SK-N-SH (cell line): ENCODE data around the gene C17orf75. TPM values are rescaled to one million over a fixed set of nuclear protein-coding genes. Genes with fewer than 3 reads are reported as not detected.
A peak's percentile ranks its signal among the peaks of the same experiment; 100 is the strongest.

Experiments used
- CTCF ChIA-PET: fragments of 300-600, 350-600 bp; formaldehyde crosslinking; extraction: SDS; loops from one replicate; lab custom pipeline; 2021; lab: Yijun Ruan, JAX
- POLR2A ChIA-PET: fragments of 350-600 bp; sonication (Branson Sonifier 250); formaldehyde crosslinking; extraction: SDS; loops from one replicate; lab custom pipeline; 2020; ENCODE audit warnings: antibody characterized with exemption, inconsistent platforms; lab: Yijun Ruan, JAX
- DNase-seq: peaks from one replicate; pipeline ENCODE4 v3.0.0; 2012
- H2AFZ ChIP-seq: fragments of 200-600 bp; sonication (generic); 2 replicates; pipeline ENCODE4 v1.8.1; 2016; ENCODE audit warnings: antibody characterized with exemption, mild to moderate bottlenecking, low read depth
- H3F3A ChIP-seq: fragments of 200-600 bp; sonication (generic); replicated peaks from 2 replicates; pipeline ENCODE3; 2016; ENCODE audit warnings: antibody characterized with exemption, mild to moderate bottlenecking; ENCODE audit not compliant: insufficient read depth
- H3K27ac ChIP-seq, 2 experiments: fragments of 200-500 bp in 1 of 2; fragments of 200-600 bp in 1 of 2; sonication (Bioruptor generic) in 1 of 2; sonication (generic), shearing (Covaris generic) in 1 of 2; 2 replicates each; pipeline versions ENCODE4 v1.5.1 to v1.6.1; 2014 to 2016; ENCODE audit warnings: low read depth in 2 of 2, inconsistent platforms in 1 of 2, low read length in 1 of 2, mild to moderate bottlenecking in 1 of 2, mixed read lengths in 1 of 2
- H3K27me3 ChIP-seq: fragments of 200-600 bp; sonication (generic), shearing (Covaris generic); 2 replicates; pipeline ENCODE4 v1.6.1; 2016; ENCODE audit warnings: mixed run types; ENCODE audit not compliant: insufficient read depth
- H3K36me3 ChIP-seq, 2 experiments: fragments of 200-500 bp in 1 of 2; fragments of 200-600 bp in 1 of 2; sonication (Bioruptor generic) in 1 of 2; sonication (generic) in 1 of 2; replicated peaks in 1 of 2; 2 replicates each; pipeline versions ENCODE3 to v1.5.1; 2014 to 2016; ENCODE audit warnings: low read length in 1 of 2, mild to moderate bottlenecking in 1 of 2; ENCODE audit not compliant: insufficient read depth in 2 of 2, control insufficient read depth in 1 of 2
- H3K4me1 ChIP-seq, 2 experiments: fragments of 200-500 bp in 1 of 2; fragments of 200-600 bp in 1 of 2; sonication (Bioruptor generic) in 1 of 2; sonication (generic), shearing (Covaris generic) in 1 of 2; 2 replicates each; pipeline versions ENCODE4 v1.5.1 to v1.6.1; 2014 to 2016; ENCODE audit warnings: low read depth in 1 of 2, low read length in 1 of 2, mixed run types in 1 of 2; ENCODE audit not compliant: insufficient read depth in 2 of 2, control insufficient read depth in 1 of 2
- H3K4me2 ChIP-seq: fragments of 200-600 bp; sonication (generic), shearing (Covaris generic); 2 replicates; pipeline ENCODE4 v1.6.1; 2017; ENCODE audit warnings: mixed run types
- H3K4me3 ChIP-seq, 2 experiments: fragments of 200-500 bp in 1 of 2; fragments of 200-600 bp in 1 of 2; sonication (Bioruptor generic) in 1 of 2; sonication (generic), shearing (Covaris generic) in 1 of 2; 2 replicates each; pipeline versions ENCODE4 v1.5.1 to v1.8.1; 2014 to 2016; ENCODE audit warnings: low read depth in 2 of 2, inconsistent platforms in 1 of 2, low read length in 1 of 2, mild to moderate bottlenecking in 1 of 2, mixed read lengths in 1 of 2, moderate library complexity in 1 of 2
- H3K79me2 ChIP-seq: fragments of 200-600 bp; sonication (generic); 2 replicates; pipeline ENCODE4 v1.8.1; 2017; ENCODE audit warnings: mild to moderate bottlenecking; ENCODE audit not compliant: insufficient read depth
- H3K9ac ChIP-seq: fragments of 200-600 bp; sonication (generic); 2 replicates; pipeline ENCODE4 v1.6.1; 2017; ENCODE audit warnings: mixed run types
- H3K9me2 ChIP-seq: fragments of 200-600 bp; sonication (generic); 2 replicates; pipeline ENCODE4 v1.6.1; 2017; ENCODE audit warnings: mixed run types
- H3K9me3 ChIP-seq: fragments of 200-600 bp; sonication (generic); 2 replicates; pipeline ENCODE4 v1.6.1; 2017; ENCODE audit warnings: mixed run types, mild to moderate bottlenecking, moderate library complexity
- H4K20me1 ChIP-seq: fragments of 200-600 bp; sonication (generic); 2 replicates; pipeline ENCODE4 v1.6.1; 2017; ENCODE audit warnings: mild to moderate bottlenecking, mixed run types; ENCODE audit not compliant: insufficient read depth
- FOSL2 ChIP-seq: IDR thresholded peaks from 2 replicates; pipeline ENCODE4 v1.4.0; 2012; ENCODE audit warnings: low read depth, mild to moderate bottlenecking, moderate library complexity, borderline replicate concordance
- GATA2 ChIP-seq: sonication (generic); formaldehyde crosslinking; IDR thresholded peaks from 2 replicates; pipeline ENCODE4 v1.5.0; 2020; ENCODE audit warnings: mild to moderate bottlenecking, missing genetic modification reagents
- IRF3 ChIP-seq: fragments of 150-350 bp; IDR thresholded peaks from 2 replicates; pipeline ENCODE4 v1.6.1; 2016; ENCODE audit warnings: mild to moderate bottlenecking, low read depth, low read length
- MEF2A ChIP-seq: IDR thresholded peaks from 2 replicates; pipeline ENCODE4 v1.4.0; 2012; ENCODE audit warnings: low read depth, borderline replicate concordance
- NFIC ChIP-seq: IDR thresholded peaks from 2 replicates; pipeline ENCODE4 v1.4.0; 2012; ENCODE audit warnings: borderline replicate concordance
- PBX3 ChIP-seq: IDR thresholded peaks from 2 replicates; pipeline ENCODE4; 2012
- SMC3 ChIP-seq: IDR thresholded peaks from 2 replicates; pipeline ENCODE4 v1.6.1; 2012; ENCODE audit warnings: low read depth, low read length, improper control_type of control experiment
- TEAD4 ChIP-seq: IDR thresholded peaks from 2 replicates; pipeline ENCODE4 v1.4.0; 2012; ENCODE audit warnings: mild to moderate bottlenecking, borderline replicate concordance; ENCODE audit not compliant: insufficient read depth
- USF1 ChIP-seq: IDR thresholded peaks from 2 replicates; pipeline ENCODE4 v1.4.0; 2012; ENCODE audit warnings: low read depth, borderline replicate concordance
- YY1 ChIP-seq: IDR thresholded peaks from 2 replicates; pipeline ENCODE4 v1.4.0; 2012; ENCODE audit warnings: low read depth, mild to moderate bottlenecking
- ZBTB33 ChIP-seq: IDR thresholded peaks from 2 replicates; pipeline ENCODE4 v1.4.0; 2012; ENCODE audit warnings: low read depth, borderline replicate concordance
- WGBS: methylation state at CpG from one replicate; pipeline ENCODE4 v1.1.6; 2017; ENCODE audit warnings: low lambda C conversion rate; 5-methylcytosine and 5-hydroxymethylcytosine counted together
- polyA plus RNA-seq, 3 experiments: library from polyadenylated mRNA; depleted of rRNA; stranded (reverse); fragments of >200 nt; gene quantifications; 2 replicates each; pipeline ENCODE4 v1.2.3, GENCODE V29; 2012

Gene C17orf75
- polyA plus RNA-seq, 1 of the 3 experiments (the other 2 are of a cell fraction) = 14.2 TPM

GRCh38 chr17:32302860-32303649 is 38.9 kb downstream of the C17orf75 start:
- Histone ChIP-seq H3K9me2 (no peaks in the 10 kb centered on the region), H4K20me1 (no peaks in the 10 kb centered on the region), H3F3A (no peaks in the 10 kb centered on the region), H3K27me3 (no peaks in the 10 kb centered on the region), H3K36me3 (no peaks in the 10 kb centered on the region), H3K4me3 (no peak overlapping the region), H3K9ac (no peak overlapping the region), H3K4me1 (peaks cover 0 to 19% of the 10 kb centered on the region in 2 experiments; a peak in 1 of 4 replicates), H2AFZ (no peak overlapping the region), H3K27ac (no peak overlapping the region), H3K4me2 (no peak overlapping the region), H3K79me2 (no peaks in the 10 kb centered on the region), H3K9me3 (no peaks in the 10 kb centered on the region)
- CTCF ChIA-PET = interaction anchor here (0.8 to 2.7 kb wide), 5 partner anchors 8 to 50 kb away, joined by 3 to 9 read pairs (median 4); no protein-coding TSS in a partner anchor
- POLR2A ChIA-PET = no interaction called here
- TF ChIP-seq GATA2 (CRISPR knock-in tag) = 0 out of 2 replicates have a peak, but pooled peaks have one; percentile 42
- TF ChIP-seq MEF2A = no peak
- TF ChIP-seq SMC3 = no peak
- no peak for TF ChIP-seq PBX3
- TF ChIP-seq NFIC = no peak
- no peak for TF ChIP-seq YY1
- TF ChIP-seq TEAD4 = no peak
- peak; percentile 56 for DNase-seq
- 79% methylated on average over 6 of the region's 10 CpGs for WGBS

- no peaks in the 10 kb centered on the region for H3K79me2 ChIP-seq
- no peak overlapping the region for H3K4me3 ChIP-seq
- H3K27ac ChIP-seq = no peak overlapping the region
- H4K20me1 ChIP-seq = no peaks in the 10 kb centered on the region
- CTCF ChIA-PET = interaction anchor here (1.3 to 2.7 kb wide), 3 partner anchors 9 to 49 kb away, joined by 4 to 9 read pairs (median 6); no protein-coding TSS in a partner anchor
- no peaks in the 10 kb centered on the region for H3K9me2 ChIP-seq
- H2AFZ ChIP-seq = no peak overlapping the region
- POLR2A ChIA-PET = no interaction called here
- TF ChIP-seq YY1 (no peak), USF1 (no peak), ZBTB33 (no peak), FOSL2 (no peak), IRF3 (no peak)
- no peak overlapping the region for H3K4me2 ChIP-seq
- no peak overlapping the region for H3K9ac ChIP-seq
- H3K27me3 ChIP-seq = no peaks in the 10 kb centered on the region
- H3K4me1 ChIP-seq = peaks cover 0 to 19% of the 10 kb centered on the region in 2 experiments; a peak in 1 of 4 replicates
- no peak for DNase-seq
- no peaks in the 10 kb centered on the region for H3K36me3 ChIP-seq
- H3K9me3 ChIP-seq = no peaks in the 10 kb centered on the region
- H3F3A ChIP-seq = no peaks in the 10 kb centered on the region
- 87% methylated on average over 4 of the region's 4 CpGs for WGBS
Measured at GRCh38 chr17:32302037-32302436, 39.9 kb downstream of the C17orf75 start.
